ENCODE measurements around the gene CYP4F8.
A peak's percentile ranks its signal among the peaks of the same experiment; 100 is the strongest.

The CYP4F8 gene

DNA sequence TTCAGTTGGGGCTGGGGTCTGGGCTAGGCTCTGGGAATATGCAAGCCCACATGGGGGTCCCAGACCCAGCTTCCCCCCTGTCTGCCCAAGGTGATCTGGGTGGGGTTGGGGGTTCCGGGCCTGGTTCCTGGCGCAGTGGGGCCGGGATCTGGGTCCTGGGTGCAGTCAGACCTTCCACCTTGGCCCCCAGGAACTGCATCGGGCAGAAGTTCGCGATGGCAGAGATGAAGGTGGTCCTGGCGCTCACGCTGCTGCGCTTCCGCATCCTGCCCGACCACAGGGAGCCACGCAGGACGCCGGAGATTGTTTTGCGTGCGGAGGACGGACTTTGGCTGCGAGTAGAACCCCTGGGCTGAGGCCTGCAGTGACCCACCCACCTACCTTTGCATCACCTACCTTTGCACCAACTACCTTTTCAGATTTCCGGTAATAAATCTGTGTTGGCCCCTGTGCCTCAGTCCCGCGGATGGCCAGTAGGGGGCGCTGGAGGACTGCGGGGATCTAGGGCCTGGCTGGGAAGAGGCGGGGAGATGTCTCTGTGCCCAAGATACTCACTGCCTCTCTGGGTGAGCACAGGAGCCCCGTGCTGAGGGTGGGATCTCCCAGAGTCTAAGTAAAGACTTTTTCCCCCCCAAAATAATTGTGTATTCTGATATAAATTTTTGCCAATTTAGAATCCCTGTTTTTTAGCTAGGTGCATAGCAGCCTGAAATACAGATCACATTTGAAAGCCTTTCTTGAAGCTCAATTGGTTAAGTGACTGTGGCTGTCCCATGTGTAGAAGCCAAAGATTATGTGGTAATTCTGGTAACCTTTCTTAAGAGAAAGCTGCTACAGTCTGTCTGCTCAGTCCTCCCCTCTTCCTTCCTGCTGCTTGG lies 14.2 kb downstream of the CYP4F8 start:
- H3K4me3 ChIP-seq (ENCODE audit: low read depth, low read length): no peak overlapping the region
- TF ChIP-seq, protein P1, sequence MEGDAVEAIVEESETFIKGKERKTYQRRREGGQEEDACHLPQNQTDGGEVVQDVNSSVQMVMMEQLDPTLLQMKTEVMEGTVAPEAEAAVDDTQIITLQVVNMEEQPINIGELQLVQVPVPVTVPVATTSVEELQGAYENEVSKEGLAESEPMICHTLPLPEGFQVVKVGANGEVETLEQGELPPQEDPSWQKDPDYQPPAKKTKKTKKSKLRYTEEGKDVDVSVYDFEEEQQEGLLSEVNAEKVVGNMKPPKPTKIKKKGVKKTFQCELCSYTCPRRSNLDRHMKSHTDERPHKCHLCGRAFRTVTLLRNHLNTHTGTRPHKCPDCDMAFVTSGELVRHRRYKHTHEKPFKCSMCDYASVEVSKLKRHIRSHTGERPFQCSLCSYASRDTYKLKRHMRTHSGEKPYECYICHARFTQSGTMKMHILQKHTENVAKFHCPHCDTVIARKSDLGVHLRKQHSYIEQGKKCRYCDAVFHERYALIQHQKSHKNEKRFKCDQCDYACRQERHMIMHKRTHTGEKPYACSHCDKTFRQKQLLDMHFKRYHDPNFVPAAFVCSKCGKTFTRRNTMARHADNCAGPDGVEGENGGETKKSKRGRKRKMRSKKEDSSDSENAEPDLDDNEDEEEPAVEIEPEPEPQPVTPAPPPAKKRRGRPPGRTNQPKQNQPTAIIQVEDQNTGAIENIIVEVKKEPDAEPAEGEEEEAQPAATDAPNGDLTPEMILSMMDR (conservative IDR thresholded peaks at IDR 0.05; ENCODE audit: low read depth, low read length): peak; percentile 85
- DNase-seq (ENCODE audit: low read depth): peak; percentile 62

DNA sequence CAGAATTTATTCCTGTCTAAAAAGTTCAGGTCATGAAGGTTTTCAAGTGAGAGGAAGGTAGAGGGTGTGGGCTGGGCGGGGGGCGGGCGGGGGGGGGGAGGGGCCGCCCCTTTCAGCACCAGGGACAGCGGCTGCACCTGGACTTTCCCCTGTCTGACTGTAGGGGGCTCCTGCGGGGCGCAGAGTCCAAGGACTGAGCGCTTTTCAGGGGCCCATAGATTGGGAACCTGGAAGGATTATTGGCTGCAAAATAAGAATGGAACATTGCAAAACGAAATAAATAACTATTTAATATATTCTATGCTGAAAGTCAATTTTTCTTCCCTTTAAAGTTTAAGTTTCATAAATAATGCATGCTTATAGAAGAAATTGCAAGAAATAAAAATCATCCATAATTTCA lies 16.8 kb downstream of the CYP4F8 start:
- no peak overlapping the region for H3K4me3 ChIP-seq (ENCODE audit: low read depth, low read length)
- peak; percentile 5 for DNase-seq (ENCODE audit: low read depth)
- TF ChIP-seq, protein P1 (conservative IDR thresholded peaks at IDR 0.05; ENCODE audit: low read depth, low read length): peak; percentile 36

DNA sequence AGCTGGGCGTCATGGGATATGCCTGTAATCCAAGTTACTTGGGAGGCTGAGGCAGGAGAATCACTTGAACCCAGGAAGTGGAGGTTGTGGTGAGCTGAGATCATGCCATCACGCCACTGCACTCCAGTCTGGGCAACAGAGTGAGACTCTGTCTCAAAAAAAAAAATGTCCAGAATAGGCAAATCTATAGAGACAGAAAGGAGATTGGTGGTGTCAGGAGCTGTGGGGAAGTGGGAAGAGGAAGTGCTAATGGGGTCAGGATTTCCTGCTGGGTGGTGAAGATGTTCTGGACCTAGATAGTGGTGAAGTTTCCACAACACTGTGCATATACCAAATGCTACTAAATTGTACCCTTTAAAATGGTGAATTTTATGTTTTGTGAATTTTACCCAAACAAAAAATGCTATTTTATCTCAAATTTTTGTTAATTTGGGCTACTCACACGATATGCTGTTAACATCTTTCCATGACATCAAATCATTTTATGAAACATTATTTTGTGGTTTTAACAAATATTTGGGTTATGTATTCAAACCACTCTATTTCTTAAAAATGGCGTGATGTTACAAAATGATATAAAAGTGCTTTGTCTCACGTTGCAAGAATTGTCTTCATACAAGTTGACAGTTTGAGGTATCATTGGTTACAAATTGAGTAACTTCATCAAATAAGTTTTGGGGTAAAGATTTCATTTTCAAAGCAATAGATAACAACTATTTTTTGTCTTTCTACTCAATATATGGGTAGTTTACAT lies 18.2 kb downstream of the CYP4F8 start:
- H3K4me3 ChIP-seq (ENCODE audit: low read depth, low read length): no peak overlapping the region
- DNase-seq (ENCODE audit: low read depth): no peak
- TF ChIP-seq, protein P1 (conservative IDR thresholded peaks at IDR 0.05; ENCODE audit: low read depth, low read length): no peak

DNA sequence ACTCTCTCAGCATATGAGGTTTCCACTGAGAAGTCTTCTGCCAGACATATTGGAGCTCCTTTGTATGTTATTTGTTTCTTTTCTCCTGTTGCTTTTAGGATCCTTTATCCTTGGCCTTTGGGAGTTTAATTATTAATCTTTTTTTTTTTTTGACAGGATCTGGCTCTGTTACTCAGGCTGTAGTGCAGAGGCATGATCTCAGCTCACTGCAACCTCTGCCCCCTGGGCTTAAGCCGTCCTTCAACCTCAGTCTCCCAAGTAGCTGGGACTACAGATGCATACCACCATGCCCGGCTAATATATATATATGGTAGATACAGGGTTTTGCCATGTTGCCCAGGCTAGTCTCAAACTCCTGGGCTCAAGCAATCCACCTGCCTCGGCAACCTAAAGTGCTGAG lies 19.1 kb downstream of the CYP4F8 start:
- TF ChIP-seq, protein P1 (conservative IDR thresholded peaks at IDR 0.05; ENCODE audit: low read depth, low read length): no peak
- no peak for DNase-seq (ENCODE audit: low read depth)
- no peak overlapping the region for H3K4me3 ChIP-seq (ENCODE audit: low read depth, low read length)

DNA sequence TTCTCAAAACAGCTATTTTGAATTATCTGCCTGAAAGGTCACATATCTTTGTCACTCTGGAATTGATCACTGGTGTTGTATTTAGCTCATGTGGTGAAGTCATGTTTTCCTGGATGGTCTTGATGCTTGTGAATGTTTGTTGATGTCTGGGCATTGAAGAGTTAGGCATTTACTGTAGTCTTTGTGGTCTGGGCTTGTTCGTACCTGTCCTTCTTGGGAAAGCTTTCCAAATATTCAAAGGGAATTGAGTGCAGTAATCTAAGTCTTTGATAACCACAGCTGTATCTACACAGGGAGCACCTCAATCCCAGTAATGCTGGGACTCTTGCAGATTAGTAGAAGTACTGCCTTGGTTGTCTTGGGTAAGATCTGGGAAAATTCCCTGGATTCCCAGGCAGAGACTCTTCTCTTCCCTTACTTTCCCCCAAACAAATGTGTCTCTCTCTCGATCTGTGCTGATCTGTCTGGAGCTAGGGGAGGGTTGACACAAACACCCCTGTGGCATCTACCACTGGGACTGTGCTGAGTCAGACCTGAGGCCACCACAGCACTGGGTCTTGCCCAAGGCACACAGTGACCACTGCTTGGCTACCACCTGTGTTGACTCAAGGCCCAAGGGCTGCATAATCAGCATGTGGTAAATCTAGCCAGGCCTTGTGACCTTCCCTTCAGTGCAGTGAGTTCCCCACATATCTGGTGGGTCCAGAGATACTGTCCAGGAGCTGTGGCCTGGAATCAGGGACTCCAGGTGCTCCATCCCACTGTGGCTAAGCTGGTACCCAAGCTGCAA lies 20.2 kb downstream of the CYP4F8 start:
- no peak for DNase-seq (ENCODE audit: low read depth)
- H3K4me3 ChIP-seq (ENCODE audit: low read depth, low read length): no peak overlapping the region
- TF ChIP-seq, protein P1 (conservative IDR thresholded peaks at IDR 0.05; ENCODE audit: low read depth, low read length): no peak

DNA sequence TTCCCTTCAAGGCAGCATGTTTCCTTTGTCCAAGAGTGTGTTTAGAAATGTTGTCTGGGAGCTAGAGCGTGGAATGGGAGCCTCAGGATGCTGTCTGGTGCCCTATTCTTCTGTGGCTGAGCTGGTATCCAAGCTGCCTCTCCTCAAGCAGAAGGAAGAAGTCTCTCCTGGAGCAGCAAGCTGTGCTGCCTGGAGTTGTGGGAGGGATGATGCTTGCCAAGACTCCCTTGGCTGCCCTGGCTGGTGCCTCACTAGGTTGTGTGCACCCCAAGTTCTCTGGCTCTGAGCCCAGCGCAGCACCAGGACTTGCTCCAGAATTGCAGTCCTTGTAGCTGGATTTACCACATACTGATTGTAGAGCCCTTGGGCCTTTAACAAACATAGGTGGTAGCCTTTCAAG lies 21.0 kb downstream of the CYP4F8 start:
- DNase-seq (ENCODE audit: low read depth): no peak
- TF ChIP-seq, protein P1 (conservative IDR thresholded peaks at IDR 0.05; ENCODE audit: low read depth, low read length): no peak

More for the DNA sequence above, 21.0 kb downstream of the CYP4F8 start:
- no peak overlapping the region for H3K4me3 ChIP-seq (ENCODE audit: low read depth, low read length)

Measured in choroid plexus epithelial cell (primary cell).